HEK293 (cell line): ENCODE data around the gene UQCRQ.

Experiments used
- CTCF ChIA-PET: fragments of 350-600 bp; formaldehyde crosslinking; extraction: SDS; loops from one replicate; lab custom pipeline; 2021; ENCODE audit warnings: antibody characterized with exemption; lab: Yijun Ruan, JAX
- POLR2A ChIA-PET: fragments of 300-600 bp; formaldehyde crosslinking; extraction: SDS; loops from one replicate; lab custom pipeline; 2020; ENCODE audit warnings: antibody characterized with exemption, inconsistent platforms; lab: Yijun Ruan, JAX
- H3K27ac ChIP-seq: fragments of 200-500 bp; sonication (Bioruptor generic); 2 replicates; pipeline ENCODE4 v1.5.1; 2014; ENCODE audit warnings: low read depth, low read length, control low read depth, inconsistent platforms; ENCODE audit errors: extremely low read depth
- H3K36me3 ChIP-seq, 2 experiments: fragments of 200-500 bp in 1 of 2; sonication (Bioruptor generic) in 1 of 2; 1 replicate in 1 of 2; 2 replicates in 1 of 2; pipeline ENCODE4 v1.5.1; 2014 to 2017; ENCODE audit warnings: inconsistent platforms in 2 of 2, low read length in 2 of 2; ENCODE audit not compliant: control insufficient read depth in 2 of 2, insufficient read depth in 1 of 2
- H3K4me1 ChIP-seq: fragments of 200-500 bp; sonication (Bioruptor generic); 2 replicates; pipeline ENCODE4 v1.5.1; 2014; ENCODE audit warnings: mild to moderate bottlenecking, low read length, inconsistent platforms; ENCODE audit not compliant: control insufficient read depth, insufficient read depth
- H3K4me3 ChIP-seq: 2 replicates; pipeline ENCODE4 v1.5.1; 2011; ENCODE audit warnings: low read depth, mild to moderate bottlenecking, control low read depth, low read length, moderate library complexity
- H3K9me3 ChIP-seq: fragments of 200-500 bp; sonication (Bioruptor generic); 2 replicates; pipeline ENCODE4 v1.5.1; 2014; ENCODE audit warnings: low read depth, low read length, inconsistent platforms; ENCODE audit not compliant: control insufficient read depth, insufficient read depth
- BCL11B ChIP-seq: fragments of 450-650 bp; formaldehyde crosslinking; IDR thresholded peaks from 2 replicates; pipeline ENCODE4 v1.5.1; 2016; ENCODE audit warnings: low read depth, missing biosample characterization, missing genetic modification characterization
- EGR2 ChIP-seq: fragments of 450-650 bp; formaldehyde crosslinking; IDR thresholded peaks from 2 replicates; pipeline ENCODE4 v1.5.1; 2016; ENCODE audit warnings: low read depth, missing biosample characterization, missing genetic modification characterization
- GFI1B ChIP-seq: fragments of 450-650 bp; formaldehyde crosslinking; IDR thresholded peaks from 2 replicates; pipeline ENCODE4 v1.5.1; 2016; ENCODE audit warnings: missing biosample characterization, missing genetic modification characterization
- GLIS1 ChIP-seq: fragments of 450-650 bp; formaldehyde crosslinking; IDR thresholded peaks from 2 replicates; pipeline ENCODE4 v1.5.1; 2016; ENCODE audit warnings: missing biosample characterization, missing genetic modification characterization
- HOXA7 ChIP-seq: sonication (generic); formaldehyde crosslinking; IDR thresholded peaks from 2 replicates; pipeline ENCODE4 v1.8.1; 2022; ENCODE audit warnings: missing genetic modification reagents, borderline replicate concordance
- OVOL3 ChIP-seq: fragments of 450-650 bp; formaldehyde crosslinking; IDR thresholded peaks from 2 replicates; pipeline ENCODE4 v1.5.1; 2016; ENCODE audit warnings: missing biosample characterization, missing genetic modification characterization
- SP2 ChIP-seq: fragments of 450-650 bp; formaldehyde crosslinking; IDR thresholded peaks from 2 replicates; pipeline ENCODE4 v1.5.1; 2016; ENCODE audit warnings: missing biosample characterization, missing genetic modification characterization
- YY2 ChIP-seq: fragments of 450-650 bp; formaldehyde crosslinking; IDR thresholded peaks from 2 replicates; pipeline ENCODE4 v1.5.1; 2016; ENCODE audit warnings: missing biosample characterization, missing genetic modification characterization
- ZBTB11 ChIP-seq: fragments of 450-650 bp; formaldehyde crosslinking; conservative IDR thresholded peaks from 2 replicates; pipeline ENCODE4 v1.5.1; 2016; ENCODE audit warnings: low read depth, missing biosample characterization, missing genetic modification characterization
- ZNF146 ChIP-seq: fragments of 450-650 bp; formaldehyde crosslinking; IDR thresholded peaks from 2 replicates; pipeline ENCODE4 v1.5.1; 2016; ENCODE audit warnings: missing biosample characterization, missing genetic modification characterization
- ZNF24 ChIP-seq: fragments of 450-650 bp; formaldehyde crosslinking; IDR thresholded peaks from 2 replicates; pipeline ENCODE4 v1.5.1; 2016; ENCODE audit warnings: missing biosample characterization, missing genetic modification characterization
- ZNF335 ChIP-seq: fragments of 450-650 bp; formaldehyde crosslinking; conservative IDR thresholded peaks from 2 replicates; pipeline ENCODE4 v1.5.1; 2016; ENCODE audit warnings: missing biosample characterization, missing genetic modification characterization
- ZNF433 ChIP-seq: fragments of 450-650 bp; formaldehyde crosslinking; IDR thresholded peaks from 2 replicates; pipeline ENCODE4 v1.5.1; 2016; ENCODE audit warnings: missing biosample characterization, missing genetic modification characterization, low read depth
- ZNF518A ChIP-seq: fragments of 450-650 bp; formaldehyde crosslinking; conservative IDR thresholded peaks from 2 replicates; pipeline ENCODE4 v1.5.1; 2016; ENCODE audit warnings: low read depth, missing biosample characterization, missing genetic modification characterization
- ZNF558 ChIP-seq: fragments of 450-650 bp; formaldehyde crosslinking; IDR thresholded peaks from 2 replicates; pipeline ENCODE4 v1.5.1; 2016; ENCODE audit warnings: missing biosample characterization, missing genetic modification characterization
- ZNF610 ChIP-seq: fragments of 450-650 bp; formaldehyde crosslinking; IDR thresholded peaks from 2 replicates; pipeline ENCODE4 v1.5.1; 2016; ENCODE audit warnings: missing biosample characterization, missing genetic modification characterization, borderline replicate concordance
- ZNF791 ChIP-seq: fragments of 450-650 bp; formaldehyde crosslinking; IDR thresholded peaks from 2 replicates; pipeline ENCODE4 v1.5.1; 2016; ENCODE audit warnings: missing biosample characterization, missing genetic modification characterization
- ZXDB ChIP-seq: fragments of 450-650 bp; formaldehyde crosslinking; IDR thresholded peaks from 2 replicates; pipeline ENCODE4 v1.5.1; 2016; ENCODE audit warnings: missing biosample characterization, missing genetic modification characterization

Gene UQCRQ

DNA sequence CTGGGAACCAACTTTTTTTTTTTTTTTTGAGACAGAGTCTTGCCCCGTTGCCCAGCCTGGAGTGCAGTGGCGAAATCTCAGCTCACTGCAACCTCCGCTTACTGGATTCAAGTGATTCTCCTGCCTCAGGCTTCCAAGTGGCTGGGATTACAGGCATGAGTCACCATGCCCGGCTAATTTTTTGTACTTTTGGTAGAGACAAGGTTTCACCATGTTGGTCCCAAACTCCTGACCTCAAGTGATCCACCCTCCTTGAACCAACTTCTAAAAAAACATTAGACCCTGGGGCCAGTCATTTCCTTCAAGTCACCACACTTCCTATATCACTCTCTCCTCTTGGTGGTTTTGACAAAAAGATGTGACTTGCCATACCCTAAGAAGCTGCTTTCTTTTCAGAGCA lies 25.1 kb upstream of the UQCRQ start:
- no peaks in the 10 kb centered on the region for H3K36me3 ChIP-seq
- no peak for TF ChIP-seq SP2 (tag by site-specific recombination)
- no peak for TF ChIP-seq EGR2 (tag by site-specific recombination)
- TF ChIP-seq ZNF558 (tag by site-specific recombination) = no peak
- no peak for TF ChIP-seq OVOL3 (tag by site-specific recombination)
- no peak for TF ChIP-seq ZNF24
- no peak for TF ChIP-seq ZXDB (tag by site-specific recombination)
- peak; percentile 29; the same call in 1 of the 2 replicates for TF ChIP-seq GFI1B (tag by site-specific recombination)
- TF ChIP-seq ZNF610 = no peak
- TF ChIP-seq, all 188 proteins: peak for 1
- H3K4me3 ChIP-seq = no peak overlapping the region
- H3K9me3 ChIP-seq = no peaks in the 10 kb centered on the region
- no peaks in the 10 kb centered on the region for H3K4me1 ChIP-seq
- ChIA-PET POLR2A (no interaction called here), CTCF (no interaction called here)
- no peak overlapping the region for H3K27ac ChIP-seq

GRCh38 chr5:132848270-132848669 lies 18.2 kb upstream of the UQCRQ start:
- POLR2A ChIA-PET = interaction anchor here (0.7 kb wide), 1 partner anchor 19 kb away, joined by 5 read pairs; no protein-coding TSS in a partner anchor
- Histone ChIP-seq H3K4me1 (no peaks in the 10 kb centered on the region), H3K36me3 (no peaks in the 10 kb centered on the region), H3K9me3 (no peaks in the 10 kb centered on the region), H3K4me3 (no peak overlapping the region), H3K27ac (no peak overlapping the region)
- CTCF ChIA-PET = interaction anchor here (0.7 kb wide), 1 partner anchor 722 kb away, joined by 5 read pairs; no protein-coding TSS in a partner anchor
- TF ChIP-seq ZNF791 (tag by site-specific recombination) = no peak
- no peak for TF ChIP-seq EGR2 (tag by site-specific recombination)
- TF ChIP-seq HOXA7 (CRISPR knock-in tag) = no peak
- TF ChIP-seq ZNF146 (tag by site-specific recombination) = no peak
- no peak for TF ChIP-seq ZBTB11 (tag by site-specific recombination)
- TF ChIP-seq YY2 (tag by site-specific recombination) = no peak
- TF ChIP-seq GLIS1 (tag by site-specific recombination) = no peak
- no peak for TF ChIP-seq BCL11B (tag by site-specific recombination)
- TF ChIP-seq, all 188 proteins: peak for 0

DNA sequence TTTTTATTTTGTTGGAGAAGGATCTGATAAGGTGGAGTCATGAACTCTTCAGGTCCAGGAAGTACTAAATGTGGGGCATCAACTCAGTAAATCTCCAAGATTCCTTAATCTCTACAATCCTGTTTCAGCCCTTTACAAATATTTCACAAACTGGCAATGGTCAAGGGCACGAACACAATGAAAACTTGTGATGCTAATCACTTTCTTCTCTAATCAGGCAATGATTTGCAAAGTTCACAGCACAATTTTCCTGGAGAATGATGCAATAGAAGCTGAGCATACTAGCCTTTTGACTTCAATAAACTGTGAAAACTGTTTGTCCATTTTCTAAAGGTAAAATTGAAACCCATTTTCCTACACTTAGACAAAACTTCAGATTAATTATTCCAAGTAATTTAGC lies 17.1 kb upstream of the UQCRQ start:
- CTCF ChIA-PET = no interaction called here
- TF ChIP-seq ZNF433 = no peak
- TF ChIP-seq ZNF335 (tag by site-specific recombination) = peak; percentile 48
- TF ChIP-seq ZNF518A = 0 out of 2 replicates have a peak, but pooled peaks have one; percentile 26
- TF ChIP-seq, all 188 proteins: peak for 2
- Histone ChIP-seq H3K4me3 (no peak overlapping the region), H3K4me1 (no peaks in the 10 kb centered on the region), H3K9me3 (no peaks in the 10 kb centered on the region), H3K27ac (no peak overlapping the region), H3K36me3 (no peaks in the 10 kb centered on the region)
- POLR2A ChIA-PET = no interaction called here
